ENCODE results near the gene GPATCH3. TPM values are rescaled to one million over a fixed set of nuclear protein-coding genes. Genes with fewer than 3 reads are reported as not detected.

GPATCH3 gene
- total RNA-seq (10 to 100 TPM; 14.3 to 20.2 (median 17.3) TPM), polyA plus RNA-seq (10 to 100 TPM; 13.3 to 25.8 (median 19.3) TPM)
- long read RNA-seq, donor 1 = 0 reads
- long read RNA-seq, donor 2, transcript GPATCH3-201 (7 exons, 2,123 nt) = major isoform, 6 of 6 reads
- long read RNA-seq, donor 2, partial matches to known transcripts = 0 of 6 reads
- long read RNA-seq, donor 2, other reads (novel, unspliced or antisense) = 0 of 6 reads

GRCh38 chr1:26900001-26900814 lies at the start of gene GPATCH3:
Gene GPATCH3 (minus strand): TSS chr1:26900467. CDS start chr1:26900442, 25 bp downstream.
- Histone ChIP-seq H3K4me3 (peak within 1 kb of the TSS; percentile 84 to 100 (median 97)), H3K27me3 (replicated peaks in 1 of 7) (no peaks in the 10 kb centered on the region), H3K27ac (peak within 1 kb of the TSS; percentile 84 to 96 (median 88)), H3K4me1 (peaks cover 14 to 63% (median 32%) of the 10 kb centered on the region in 6 donors), H3K9me3 (no peaks in the 10 kb centered on the region), H3K36me3 (peaks cover 0 to 36% (median 30%) of the 10 kb centered on the region in 6 donors)
- intact Hi-C loops (cut with DNase I; ENCODE audit: low total_unique reads) = no loop called here
- whole genome bisulfite sequencing, 5 donors = 0 to 1% (median 0%) methylated on average over 30 to 50 of the region's 50 CpGs
- peak; percentile 94 for DNase-seq
- peak in 2 of 11 experiments; percentile 26 to 27 for TF ChIP-seq CTCF (IDR thresholded peaks at IDR 0.05 in 8 of 11, conservative IDR thresholded peaks at IDR 0.05 in 3 of 11)
- peak; percentile 84 to 95 (median 89) for TF ChIP-seq POLR2AphosphoS5 (IDR thresholded peaks at IDR 0.05)
- TF ChIP-seq POLR2A (IDR thresholded peaks at IDR 0.05) = no peak

GRCh38 chr1:26949926-26950319 lies 49.7 kb upstream of the GPATCH3 start:
- Histone ChIP-seq H3K27ac (no peak overlapping the region), H3K9me3 (no peaks in the 10 kb centered on the region), H3K4me1 (peaks cover 0 to 20% (median 0%) of the 10 kb centered on the region in 6 donors), H3K4me3 (no peak overlapping the region), H3K36me3 (peaks cover 4 to 26% (median 22%) of the 10 kb centered on the region in 6 donors), H3K27me3 (replicated peaks in 1 of 7) (no peaks in the 10 kb centered on the region)
- WGBS, 5 donors = 62 to 80% (median 75%) methylated on average over 3 of the region's 3 CpGs
- TF ChIP-seq POLR2AphosphoS5 (IDR thresholded peaks at IDR 0.05) (no peak), POLR2A (IDR thresholded peaks at IDR 0.05) (no peak), CTCF (IDR thresholded peaks at IDR 0.05 in 8 of 11, conservative IDR thresholded peaks at IDR 0.05 in 3 of 11) (no peak)
- intact Hi-C loops (cut with DNase I; ENCODE audit: low total_unique reads) = no loop called here
- peak; percentile 58 for DNase-seq

- peaks cover 4 to 31% (median 27%) of the 10 kb centered on the region in 6 donors for H3K36me3 ChIP-seq
- H3K27me3 ChIP-seq (replicated peaks in 1 of 7) = no peaks in the 10 kb centered on the region
- WGBS, 5 donors = 57 to 100% (median 94%) methylated on average over 1 of the region's 1 CpG
- no peak for TF ChIP-seq CTCF (IDR thresholded peaks at IDR 0.05 in 8 of 11, conservative IDR thresholded peaks at IDR 0.05 in 3 of 11)
- TF ChIP-seq POLR2AphosphoS5 (IDR thresholded peaks at IDR 0.05) = no peak
- TF ChIP-seq POLR2A (IDR thresholded peaks at IDR 0.05) = no peak
- peak overlapping the region in 4 of 8 donors; percentile 24 to 72 (median 56) for H3K27ac ChIP-seq
- H3K4me3 ChIP-seq = no peak overlapping the region
- no peak for DNase-seq
- H3K4me1 ChIP-seq = peaks cover 0 to 20% (median 0%) of the 10 kb centered on the region in 6 donors
- no peaks in the 10 kb centered on the region for H3K9me3 ChIP-seq
- intact Hi-C loops (cut with DNase I; ENCODE audit: low total_unique reads) = no loop called here
Observed at GRCh38 chr1:26949266-26949925, 49.1 kb upstream of the GPATCH3 start.
